Activated naive CD8-positive, alpha-beta T cell treated with anti-CD3 and anti-CD28 coated beads for 36 hours (primary cell): ENCODE measurements around the gene CAMTA1. TPM values are rescaled to one million over a fixed set of nuclear protein-coding genes. Genes with fewer than 3 reads are reported as not detected.
A peak's percentile ranks its signal among the peaks of the same experiment; 100 is the strongest.

Source experiments
- DNase-seq: peaks from one replicate; pipeline ENCODE4 v3.0.0; 2021
- H3K27ac Mint-ChIP-seq: one replicate; pipeline ENCODE4 v1.8.0; 2022; ENCODE audit warnings: mild to moderate bottlenecking, moderate library complexity, mixed read lengths
- H3K27me3 Mint-ChIP-seq: one replicate; pipeline ENCODE4 v1.8.0; 2022; ENCODE audit warnings: mild to moderate bottlenecking, mixed read lengths
- H3K36me3 Mint-ChIP-seq: one replicate; pipeline ENCODE4 v1.8.0; 2021; ENCODE audit warnings: mild to moderate bottlenecking, mixed read lengths
- H3K4me1 Mint-ChIP-seq: one replicate; pipeline ENCODE4 v1.8.0; 2021; ENCODE audit warnings: mixed read lengths
- H3K4me3 Mint-ChIP-seq: one replicate; pipeline ENCODE4 v1.8.0; 2022; ENCODE audit warnings: mild to moderate bottlenecking, moderate library complexity, mixed read lengths
- H3K9me3 Mint-ChIP-seq: one replicate; pipeline ENCODE4 v1.8.0; 2022; ENCODE audit warnings: mixed read lengths
- total RNA-seq, 2 experiments: library from RNA; stranded (reverse); gene quantifications; one replicate each; pipeline ENCODE4 v1.2.3, GENCODE V29; 2021

CAMTA1 gene
- total RNA-seq, 2 experiments from 2014 or later, result 70.4 to 71.4 TPM

DNA sequence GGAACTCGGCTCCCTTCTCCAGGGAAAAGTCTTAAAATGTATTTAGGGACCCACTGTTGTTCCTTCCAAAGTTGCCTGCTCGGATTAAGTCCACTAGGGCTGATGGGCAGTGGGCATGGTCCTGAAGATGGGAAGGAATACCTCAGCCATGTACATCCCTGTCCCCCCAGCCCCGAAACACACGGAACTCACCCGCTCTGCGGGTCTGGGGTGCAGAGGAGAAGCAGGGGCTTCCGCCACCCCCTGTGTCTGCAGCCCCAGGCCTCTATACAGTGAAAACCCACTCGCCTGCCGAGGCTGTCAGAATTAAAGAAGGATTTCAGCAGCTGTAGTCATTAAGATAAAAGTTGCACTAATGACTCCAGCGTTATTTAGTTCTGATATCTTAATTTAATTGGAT is 773.2 kb downstream of the CAMTA1 start:
- H3K4me3 Mint-ChIP-seq, result no peak overlapping the region
- peaks cover 6% of the 10 kb centered on the region for H3K4me1 Mint-ChIP-seq
- H3K27me3 Mint-ChIP-seq, result peaks cover 10% of the 10 kb centered on the region
- no peak overlapping the region for H3K27ac Mint-ChIP-seq
- no peak for DNase-seq
- no peaks in the 10 kb centered on the region for H3K9me3 Mint-ChIP-seq
- H3K36me3 Mint-ChIP-seq, result no peaks in the 10 kb centered on the region

DNA sequence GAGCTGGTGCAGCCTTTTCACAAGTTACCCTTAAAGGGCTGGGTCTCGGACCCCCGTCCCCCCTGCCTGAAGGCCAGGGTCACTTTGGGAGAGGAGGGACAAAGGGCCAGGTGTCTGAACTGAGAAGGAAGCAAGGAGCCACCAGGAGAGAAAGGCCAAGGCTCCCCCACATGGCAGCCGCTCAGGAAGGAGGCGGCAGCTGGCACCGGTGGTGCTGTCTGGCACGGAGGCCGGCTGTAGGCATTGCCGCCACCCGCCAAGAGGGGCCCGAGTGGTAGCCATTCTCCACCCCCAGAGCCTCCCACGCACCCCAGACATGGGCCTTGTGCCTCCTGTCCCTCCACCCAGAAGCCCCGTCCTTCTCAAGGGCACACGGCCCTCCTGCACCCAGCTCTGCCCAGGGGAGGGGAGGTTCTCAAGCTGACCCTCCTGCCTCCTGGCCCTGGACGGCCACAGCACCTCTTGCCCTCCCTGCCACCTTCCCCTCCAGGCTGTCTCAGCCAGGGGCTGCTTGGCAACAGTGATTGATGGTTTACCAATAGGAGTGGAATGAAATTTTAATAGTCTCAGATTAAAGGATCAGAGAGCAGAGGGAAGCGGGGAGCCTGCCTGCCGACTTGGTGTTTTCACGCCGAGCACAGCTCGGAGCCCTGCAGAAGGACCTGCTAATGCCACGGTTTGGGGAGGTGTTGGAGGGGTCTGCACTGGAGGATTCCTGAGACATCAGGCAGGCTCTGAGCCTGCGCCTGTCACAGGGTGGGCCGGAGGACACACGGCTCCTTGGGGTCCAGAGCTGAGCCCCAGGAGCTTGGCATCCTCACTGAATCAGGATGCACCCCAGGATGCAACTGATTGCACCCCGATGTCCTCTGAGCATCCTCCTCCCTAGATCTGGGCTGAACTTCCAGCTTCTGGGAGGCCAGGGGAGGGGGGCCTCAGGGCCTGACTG is 773.9 kb downstream of the CAMTA1 start:
- Mint-ChIP-seq H3K9me3 (no peaks in the 10 kb centered on the region), H3K36me3 (no peaks in the 10 kb centered on the region)

GRCh38 chr1:7560128-7560527 is 774.9 kb downstream of the CAMTA1 start:
- Mint-ChIP-seq H3K4me1 (peaks cover 2% of the 10 kb centered on the region), H3K36me3 (no peaks in the 10 kb centered on the region), H3K4me3 (no peak overlapping the region), H3K27ac (no peak overlapping the region), H3K9me3 (no peaks in the 10 kb centered on the region), H3K27me3 (peaks cover 10% of the 10 kb centered on the region)
- DNase-seq, result no peak

More for the DNA sequence above, 773.9 kb downstream of the CAMTA1 start:
- peaks cover 10% of the 10 kb centered on the region for H3K27me3 Mint-ChIP-seq
- no peak overlapping the region for H3K27ac Mint-ChIP-seq
- no peak for DNase-seq
- peaks cover 6% of the 10 kb centered on the region for H3K4me1 Mint-ChIP-seq
- no peak overlapping the region for H3K4me3 Mint-ChIP-seq

DNA sequence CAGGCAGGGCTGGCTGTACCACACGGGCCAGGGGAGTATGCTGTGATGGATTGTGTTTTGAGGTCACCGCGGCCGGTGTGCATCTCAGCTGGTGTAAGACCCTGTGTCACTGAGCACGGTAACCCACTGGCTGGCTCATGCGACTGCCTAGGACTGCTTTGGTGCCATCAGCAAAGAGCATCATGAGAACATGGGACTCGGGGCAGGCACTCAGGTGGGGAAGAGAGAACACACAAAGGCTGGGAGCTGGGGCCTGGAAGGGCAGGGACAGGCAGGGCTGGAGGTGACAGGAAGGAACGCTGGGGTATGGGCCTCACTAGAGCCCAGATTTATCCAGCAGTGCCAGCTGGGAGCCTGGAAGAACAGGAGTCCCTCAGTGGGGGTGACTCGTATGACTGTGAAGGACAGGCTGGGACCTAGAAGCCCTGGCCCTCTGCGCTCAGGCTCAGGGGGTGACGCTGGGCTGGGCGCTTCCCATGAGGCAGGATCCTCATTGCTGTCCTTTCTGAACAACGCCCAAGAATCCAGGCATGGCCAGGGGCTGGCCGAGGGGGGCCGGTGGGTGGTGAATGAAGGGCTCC is 775.4 kb downstream of the CAMTA1 start:
- H3K4me1 Mint-ChIP-seq, result peaks cover under 1% of the 10 kb centered on the region
- H3K27me3 Mint-ChIP-seq, result peaks cover 6% of the 10 kb centered on the region
- H3K9me3 Mint-ChIP-seq, result no peaks in the 10 kb centered on the region
- H3K36me3 Mint-ChIP-seq, result no peaks in the 10 kb centered on the region
- no peak overlapping the region for H3K27ac Mint-ChIP-seq
- DNase-seq, result no peak
- H3K4me3 Mint-ChIP-seq, result no peak overlapping the region

DNA sequence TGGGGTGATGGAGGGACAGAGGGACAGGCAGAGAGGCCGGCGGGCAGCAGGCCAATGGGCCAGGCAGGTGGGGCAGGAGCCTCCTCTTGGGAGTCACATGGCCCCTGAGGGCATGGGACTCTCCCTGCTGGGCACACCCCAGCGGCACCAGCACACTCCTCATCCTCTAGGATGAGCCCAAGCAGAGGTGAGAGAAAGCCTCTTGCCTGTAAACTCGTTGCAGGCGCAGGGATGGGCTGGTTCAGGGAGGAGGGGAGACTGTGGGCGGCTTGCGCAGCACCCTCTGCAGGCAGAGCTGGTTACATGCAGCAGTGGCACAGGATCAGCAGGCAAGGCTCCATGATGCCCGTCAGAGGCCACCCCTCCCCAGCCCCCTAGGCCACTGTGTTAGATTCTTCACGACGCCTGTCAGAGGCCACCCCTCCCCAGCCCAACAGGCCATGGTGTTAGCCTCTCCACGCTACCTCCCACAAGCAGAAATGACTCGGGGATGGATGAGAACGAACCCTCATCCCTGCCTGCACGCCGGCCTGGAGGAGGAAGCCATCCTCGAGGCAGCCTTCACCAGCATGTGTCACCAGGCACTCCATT is 776.2 kb downstream of the CAMTA1 start:
- no peaks in the 10 kb centered on the region for H3K36me3 Mint-ChIP-seq
- H3K9me3 Mint-ChIP-seq, result no peaks in the 10 kb centered on the region
- H3K4me1 Mint-ChIP-seq, result no peaks in the 10 kb centered on the region
- no peak overlapping the region for H3K4me3 Mint-ChIP-seq
- peaks cover 2% of the 10 kb centered on the region for H3K27me3 Mint-ChIP-seq
- no peak overlapping the region for H3K27ac Mint-ChIP-seq
- DNase-seq, result peak; percentile 24

DNA sequence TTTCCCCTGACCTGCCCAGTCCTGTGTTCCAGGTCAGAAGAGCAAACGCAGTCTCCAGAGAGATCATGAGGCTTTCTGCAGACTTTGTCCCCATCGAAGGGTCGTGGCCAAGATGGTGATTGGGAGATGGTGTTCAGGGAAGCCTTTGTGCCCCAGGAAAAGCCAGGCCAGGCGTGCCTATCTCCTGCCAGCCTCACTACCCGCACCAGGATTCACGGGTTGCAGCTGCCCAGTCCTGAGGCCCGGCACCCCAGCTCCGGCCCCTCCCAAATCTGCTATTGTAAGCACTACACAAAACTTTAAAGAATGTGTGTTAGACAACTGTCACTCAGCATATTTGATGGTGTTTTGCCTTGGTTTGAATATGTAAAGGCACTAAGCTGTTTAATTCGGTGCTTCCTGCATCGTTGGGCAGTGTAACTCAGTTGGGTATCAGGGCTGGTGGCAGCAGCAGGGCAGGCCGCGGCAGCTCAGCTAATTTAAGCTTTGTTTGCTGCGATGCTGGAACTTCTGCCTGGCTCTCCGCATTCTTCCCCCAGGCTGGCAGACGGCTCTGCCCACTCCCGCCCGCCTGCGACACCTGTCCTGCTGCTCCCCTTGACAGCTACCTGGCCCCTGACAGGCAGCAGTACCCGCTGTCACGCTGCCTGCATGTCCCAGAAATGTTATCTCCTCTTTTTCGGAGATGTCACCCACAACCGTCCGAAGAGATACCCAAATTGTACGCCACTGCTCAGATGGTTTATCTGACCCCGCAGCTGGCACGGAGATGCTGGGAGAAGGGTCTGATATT is 776.9 kb downstream of the CAMTA1 start:
- no peaks in the 10 kb centered on the region for H3K27me3 Mint-ChIP-seq
- no peaks in the 10 kb centered on the region for H3K4me1 Mint-ChIP-seq
- H3K4me3 Mint-ChIP-seq, result no peak overlapping the region
- H3K27ac Mint-ChIP-seq, result no peak overlapping the region
- no peaks in the 10 kb centered on the region for H3K9me3 Mint-ChIP-seq
- no peak for DNase-seq
- no peaks in the 10 kb centered on the region for H3K36me3 Mint-ChIP-seq

- H3K4me3 Mint-ChIP-seq, result no peak overlapping the region
- no peaks in the 10 kb centered on the region for H3K9me3 Mint-ChIP-seq
- H3K27me3 Mint-ChIP-seq, result no peaks in the 10 kb centered on the region
- no peaks in the 10 kb centered on the region for H3K36me3 Mint-ChIP-seq
- no peaks in the 10 kb centered on the region for H3K4me1 Mint-ChIP-seq
- DNase-seq, result no peak
- H3K27ac Mint-ChIP-seq, result no peak overlapping the region
Observed at GRCh38 chr1:7562729-7563605, 777.7 kb downstream of the CAMTA1 start.

DNA sequence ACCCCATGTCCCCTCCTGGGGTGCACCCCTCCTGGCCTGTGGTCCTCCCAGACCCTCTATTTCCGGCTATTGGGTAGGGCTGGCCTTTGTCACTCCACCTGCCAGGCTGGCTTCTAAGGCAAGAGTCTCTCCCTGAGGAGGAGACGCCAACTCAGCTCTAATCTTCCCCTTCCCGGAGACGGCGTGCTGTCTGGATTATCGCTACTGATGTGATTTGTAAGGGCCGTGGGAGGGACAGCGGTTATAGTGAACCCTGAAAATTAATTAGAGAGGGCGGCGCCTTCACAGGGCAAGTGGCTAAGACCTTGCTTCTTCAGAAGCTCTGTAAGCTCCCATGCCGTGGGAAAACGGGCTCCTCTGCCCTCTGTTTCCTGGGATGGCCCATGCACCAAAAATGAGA is 778.9 kb downstream of the CAMTA1 start:
- no peak for DNase-seq
- Mint-ChIP-seq H3K4me3 (no peak overlapping the region), H3K4me1 (no peaks in the 10 kb centered on the region), H3K36me3 (no peaks in the 10 kb centered on the region), H3K9me3 (no peaks in the 10 kb centered on the region), H3K27ac (no peak overlapping the region), H3K27me3 (no peaks in the 10 kb centered on the region)

DNA sequence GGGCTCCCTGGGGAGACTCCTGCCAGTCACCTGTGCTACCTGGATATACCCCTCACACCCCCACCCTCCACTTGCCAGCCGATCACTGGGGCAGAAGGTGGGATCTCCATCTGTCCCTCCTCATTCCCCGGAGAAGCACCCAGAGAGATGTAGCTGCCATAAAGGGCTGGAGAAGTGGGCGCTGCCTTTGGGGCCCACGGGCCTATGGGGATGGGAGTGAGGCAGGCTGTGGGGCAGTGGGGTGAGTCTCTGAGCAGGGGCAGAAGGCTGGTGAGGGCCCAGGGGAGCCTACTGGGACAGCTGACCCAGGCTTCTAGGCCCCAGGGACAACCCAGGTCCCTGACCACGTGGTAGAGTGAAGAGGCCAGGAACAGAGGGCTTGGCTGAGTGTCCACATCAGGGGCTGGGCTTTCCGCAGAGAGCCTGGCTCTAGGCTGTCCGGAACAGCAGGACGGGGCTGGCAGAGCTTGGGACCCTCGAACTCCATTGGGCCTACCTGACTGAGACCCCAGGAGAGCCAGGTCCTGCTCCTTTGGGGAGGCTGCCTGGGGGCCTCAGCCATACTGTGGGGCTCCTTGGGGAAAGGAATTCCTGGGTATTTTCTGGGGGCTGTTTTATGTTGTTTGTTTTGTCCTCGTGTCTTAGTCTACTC is 780.0 kb downstream of the CAMTA1 start:
- Mint-ChIP-seq H3K27me3 (no peaks in the 10 kb centered on the region), H3K36me3 (no peaks in the 10 kb centered on the region), H3K9me3 (no peaks in the 10 kb centered on the region), H3K27ac (no peak overlapping the region), H3K4me3 (no peak overlapping the region), H3K4me1 (no peaks in the 10 kb centered on the region)
- DNase-seq, result no peak

DNA sequence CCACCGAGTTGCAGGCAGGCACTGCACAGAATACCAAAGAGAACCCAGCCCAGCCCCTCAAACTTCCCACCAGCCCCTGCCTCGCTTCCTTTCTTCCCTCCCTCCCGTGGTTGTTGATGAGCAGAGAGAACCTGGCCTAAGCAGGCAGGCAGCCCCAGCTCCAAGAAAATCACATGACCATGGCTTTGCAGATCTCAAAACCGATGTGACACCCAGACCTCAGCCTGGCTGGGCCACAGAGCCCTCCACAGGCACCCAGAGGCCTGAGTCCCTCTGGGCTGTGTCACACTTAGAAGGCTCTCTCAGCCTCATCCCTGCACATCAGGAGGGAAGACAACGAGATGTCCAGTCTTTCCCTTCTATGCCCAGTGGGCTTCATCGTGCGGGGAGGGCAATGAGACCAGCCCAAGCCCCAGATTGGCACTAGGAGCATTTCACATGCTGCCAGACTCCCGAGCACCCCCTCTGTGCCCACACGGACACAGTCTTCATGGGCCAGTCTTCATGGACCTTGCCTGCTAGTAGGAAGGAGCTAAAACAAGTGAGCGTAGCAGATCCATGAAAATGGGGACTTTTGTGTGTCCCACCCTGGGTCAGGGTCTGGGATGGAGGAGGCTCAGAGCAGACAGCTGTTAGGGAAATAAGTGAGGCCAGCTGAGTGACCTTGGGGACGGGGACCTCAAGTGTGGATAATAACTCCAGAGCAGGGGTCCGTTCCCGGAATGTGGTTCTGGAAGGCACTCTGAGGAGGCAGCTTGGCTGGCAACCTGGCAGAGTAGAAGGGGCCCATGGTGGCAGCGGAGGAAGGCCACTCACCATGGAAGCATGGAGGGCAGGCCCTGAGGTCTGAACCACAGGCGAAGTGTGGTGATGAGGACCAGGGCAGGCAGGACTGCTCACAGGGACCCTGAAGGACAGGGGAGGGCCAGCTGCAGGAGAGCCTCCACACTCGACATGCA is 781.4 kb downstream of the CAMTA1 start:
- Mint-ChIP-seq H3K4me1 (no peaks in the 10 kb centered on the region), H3K4me3 (no peak overlapping the region), H3K27me3 (no peaks in the 10 kb centered on the region), H3K36me3 (no peaks in the 10 kb centered on the region), H3K27ac (no peak overlapping the region), H3K9me3 (no peaks in the 10 kb centered on the region)
- DNase-seq, result no peak

GRCh38 chr1:7567376-7567775 is 782.1 kb downstream of the CAMTA1 start:
- Mint-ChIP-seq H3K4me1 (no peaks in the 10 kb centered on the region), H3K36me3 (no peaks in the 10 kb centered on the region), H3K27me3 (no peaks in the 10 kb centered on the region), H3K9me3 (no peaks in the 10 kb centered on the region), H3K27ac (no peak overlapping the region), H3K4me3 (no peak overlapping the region)
- DNase-seq, result no peak

DNA sequence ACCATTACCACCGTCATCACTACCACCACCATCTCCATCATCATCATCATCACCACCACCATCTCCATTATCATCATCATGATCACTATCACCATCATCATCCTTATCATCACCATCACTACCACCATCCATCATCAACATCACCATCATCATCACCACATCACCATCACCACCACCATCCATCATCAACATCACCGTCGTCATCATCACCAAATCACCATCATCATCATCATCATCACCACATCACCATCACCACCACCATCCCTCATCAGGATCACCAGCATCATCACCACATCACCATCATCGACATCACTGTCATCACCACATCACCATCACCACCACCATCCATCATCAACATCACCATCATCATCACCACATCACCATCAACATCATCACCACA is 782.8 kb downstream of the CAMTA1 start:
- no peaks in the 10 kb centered on the region for H3K4me1 Mint-ChIP-seq
- H3K27me3 Mint-ChIP-seq, result no peaks in the 10 kb centered on the region
- no peaks in the 10 kb centered on the region for H3K9me3 Mint-ChIP-seq
- no peak overlapping the region for H3K27ac Mint-ChIP-seq
- H3K4me3 Mint-ChIP-seq, result no peak overlapping the region
- H3K36me3 Mint-ChIP-seq, result no peaks in the 10 kb centered on the region
- no peak for DNase-seq

GRCh38 chr1:7568901-7569524 is 783.8 kb downstream of the CAMTA1 start:
- no peak overlapping the region for H3K4me3 Mint-ChIP-seq
- H3K36me3 Mint-ChIP-seq, result no peaks in the 10 kb centered on the region
- H3K4me1 Mint-ChIP-seq, result no peaks in the 10 kb centered on the region
- no peaks in the 10 kb centered on the region for H3K27me3 Mint-ChIP-seq
- H3K9me3 Mint-ChIP-seq, result no peaks in the 10 kb centered on the region
- DNase-seq, result no peak
- H3K27ac Mint-ChIP-seq, result no peak overlapping the region
